BLaER1 treated with 17β-estradiol and CSF1 and Interleukin-3, amounts not matched to agents 10 nM and 100 nM (cell line): ENCODE data around the gene PDXK.

ENCODE experiments used
- H3K27ac ChIP-seq, 11 experiments: shearing (Covaris generic); formaldehyde crosslinking; 2 replicates each; pipeline ENCODE4 v1.8.1; 2022
- H3K27me3 ChIP-seq, 11 experiments: shearing (Covaris generic); formaldehyde crosslinking; 2 replicates each; pipeline ENCODE4 v1.8.1; 2022
- H3K36me3 ChIP-seq, 11 experiments: shearing (Covaris generic); formaldehyde crosslinking; 2 replicates each; pipeline ENCODE4 v1.8.1; 2022
- H3K4me1 ChIP-seq, 10 experiments: shearing (Covaris generic); formaldehyde crosslinking; 2 replicates each; pipeline ENCODE4 v1.8.1; 2022
- H3K4me2 ChIP-seq, 11 experiments: shearing (Covaris generic); formaldehyde crosslinking; 2 replicates each; pipeline ENCODE4 v1.8.1; 2022
- H3K4me3 ChIP-seq, 10 experiments: shearing (Covaris generic); formaldehyde crosslinking; 2 replicates each; pipeline ENCODE4 v1.8.1; 2022
- H3K9ac ChIP-seq, 11 experiments: shearing (Covaris generic); formaldehyde crosslinking; 2 replicates each; pipeline ENCODE4 v1.8.1; 2022
- H3K9me3 ChIP-seq, 11 experiments: shearing (Covaris generic); formaldehyde crosslinking; replicated peaks in 1 of 11; 2 replicates each; pipeline ENCODE4 v1.8.1; 2022
- H4K20me1 ChIP-seq, 11 experiments: shearing (Covaris generic); formaldehyde crosslinking; 2 replicates each; pipeline ENCODE4 v1.8.1; 2022
- Cebpa-rat ChIP-seq, 11 experiments: shearing (Covaris generic); IDR thresholded peaks; 2 replicates each; pipeline ENCODE4 v1.8.1; 2022

The PDXK gene

DNA sequence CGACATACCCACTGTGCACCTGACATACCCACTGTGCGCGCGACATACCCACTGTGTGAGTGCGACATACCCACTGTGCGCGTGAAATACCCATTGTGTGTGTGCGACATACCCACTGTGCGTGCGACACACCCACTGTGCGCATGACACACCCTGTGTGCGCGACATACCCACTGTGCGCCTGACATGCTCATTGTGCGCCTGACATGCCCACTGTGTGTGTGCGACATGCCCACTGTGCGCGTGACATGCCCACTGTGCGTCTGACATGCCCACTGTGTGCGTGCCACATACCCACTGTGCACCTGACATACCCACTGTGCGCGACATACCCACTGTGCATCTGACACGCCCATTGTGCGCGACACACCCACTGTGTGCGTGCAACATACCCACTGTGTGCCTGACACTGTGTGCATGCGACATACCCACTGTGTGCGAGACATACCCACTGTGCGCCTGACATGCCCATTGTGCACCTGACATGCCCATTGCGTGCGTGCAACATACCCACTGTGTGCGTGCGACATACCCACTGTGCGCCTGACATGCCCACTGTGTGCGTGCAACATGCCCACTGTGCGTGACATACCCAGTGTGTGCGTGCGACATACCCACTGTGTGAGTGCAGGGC, 68.0 kb downstream of the PDXK start:
- Histone ChIP-seq H3K4me2 (no peak overlapping the region), H3K27me3 (no peaks in the 10 kb centered on the region), H3K27ac (no peak overlapping the region), H4K20me1 (peaks cover 5 to 24% (median 20%) of the 10 kb centered on the region in 11 experiments; a peak in 19 of 22 replicates), H3K36me3 (peaks cover 10 to 16% (median 14%) of the 10 kb centered on the region in 11 experiments), H3K4me1 (peaks cover 43 to 53% (median 48%) of the 10 kb centered on the region in 10 experiments), H3K9me3 (no peaks in the 10 kb centered on the region), H3K9ac (no peak overlapping the region), H3K4me3 (no peak overlapping the region)
- no peak for TF ChIP-seq Cebpa-rat (IDR thresholded peaks at IDR 0.05)

DNA sequence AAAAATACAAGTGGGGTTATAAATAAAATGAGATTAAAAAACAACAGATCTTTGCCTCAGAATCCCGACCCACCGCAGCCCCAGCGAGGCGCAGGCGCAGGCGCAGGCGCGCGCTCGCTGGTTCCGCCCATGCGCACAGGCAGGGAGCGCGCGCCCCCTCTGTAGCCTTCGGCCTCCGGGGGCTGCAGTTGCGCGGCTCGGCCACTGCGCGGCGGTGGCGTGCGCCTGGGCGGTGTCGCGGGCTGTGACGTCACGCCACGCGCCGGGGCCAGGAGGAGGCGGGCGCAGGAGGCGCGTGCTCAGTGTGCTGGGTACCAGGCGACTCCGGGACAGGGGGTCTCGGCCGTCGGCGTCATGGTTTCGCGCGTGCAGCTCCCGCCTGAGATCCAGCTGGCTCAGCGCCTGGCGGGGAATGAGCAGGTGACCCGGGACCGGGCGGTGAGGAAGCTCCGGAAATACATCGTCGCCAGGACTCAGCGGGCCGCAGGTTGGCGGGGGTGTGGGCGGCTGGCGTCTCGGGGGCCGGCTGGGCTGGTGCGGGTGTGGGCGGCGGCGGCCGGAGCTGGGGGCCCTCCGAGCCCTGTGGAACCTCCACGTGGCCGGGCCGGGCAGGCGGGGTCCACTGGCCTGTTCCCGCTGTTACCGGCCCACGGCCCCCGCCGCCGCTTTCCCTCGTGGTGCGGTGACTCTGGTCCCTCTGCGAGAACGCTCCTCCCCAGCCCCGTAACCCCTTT, 70.5 kb downstream of the PDXK start, which contains the start of gene RRP1:
RRP1 (plus strand) TSS at position 302 of the 734 bp plus-strand sequence; CDS start at position 355, 53 bp downstream.
- peak within 1 kb of the TSS; percentile 76 to 98 (median 93) for H3K4me2 ChIP-seq
- TF ChIP-seq Cebpa-rat (IDR thresholded peaks at IDR 0.05), result no peak
- H3K36me3 ChIP-seq, result peaks cover 35 to 41% (median 39%) of the 10 kb centered on the region in 11 experiments
- H3K4me1 ChIP-seq, result peaks cover 23 to 44% (median 35%) of the 10 kb centered on the region in 10 experiments
- H3K27me3 ChIP-seq, result no peaks in the 10 kb centered on the region
- H4K20me1 ChIP-seq, result peaks cover 8 to 49% (median 45%) of the 10 kb centered on the region in 11 experiments; a peak in 21 of 22 replicates
- peak within 1 kb of the TSS; percentile 87 to 97 (median 93) for H3K9ac ChIP-seq
- H3K9me3 ChIP-seq, result no peaks in the 10 kb centered on the region
- H3K4me3 ChIP-seq, result peak within 1 kb of the TSS; percentile 80 to 99 (median 96)
- H3K27ac ChIP-seq, result peak within 1 kb of the TSS; percentile 68 to 95 (median 89)

DNA sequence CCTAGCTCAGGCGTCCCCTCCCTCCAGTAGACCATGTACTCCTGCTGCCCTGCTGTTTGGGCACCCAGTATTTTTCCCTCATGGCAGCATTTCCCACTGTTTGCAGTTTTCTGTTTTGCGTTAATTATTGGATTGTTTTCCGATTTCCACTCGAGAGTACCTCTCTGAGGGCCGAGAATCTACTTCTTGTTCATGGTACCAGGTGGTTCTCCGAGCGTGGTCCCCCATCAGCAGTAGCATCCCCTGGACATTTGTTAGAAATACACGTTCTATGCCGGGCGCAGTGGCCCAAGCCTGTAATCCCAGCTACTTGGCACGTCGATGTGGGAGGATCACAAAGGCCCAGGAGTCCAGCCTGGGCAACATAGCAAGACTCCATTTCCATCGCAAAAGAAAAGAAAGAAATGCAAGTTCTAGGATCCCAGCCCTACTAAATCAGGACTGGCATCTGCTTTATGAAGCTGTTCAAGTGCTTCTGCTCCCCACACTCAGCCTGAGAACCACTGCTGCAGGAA, 71.1 kb downstream of the PDXK start:
- peak overlapping the region; percentile 56 to 95 (median 89); a peak in 21 of 22 replicates for H3K27ac ChIP-seq

DNA sequence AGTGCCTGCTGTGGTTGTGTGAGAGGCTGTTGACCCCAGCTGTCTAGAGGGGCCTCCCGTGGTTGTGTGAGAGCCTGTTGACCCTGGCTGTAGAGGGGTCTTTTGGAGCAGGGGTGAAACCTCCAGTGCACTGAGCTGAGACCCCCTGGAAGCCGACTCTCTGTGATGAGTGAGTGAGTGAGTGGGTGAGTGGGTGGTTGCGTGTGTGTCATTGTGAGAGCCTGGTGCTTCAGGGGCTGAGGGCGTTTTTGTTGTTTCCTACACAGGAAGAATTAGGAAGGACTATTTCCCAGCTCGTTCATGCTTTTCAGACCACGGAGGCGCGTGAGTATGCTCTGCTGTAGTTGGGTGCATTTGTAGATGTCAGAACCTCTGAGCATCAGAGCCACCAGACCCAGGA, 73.5 kb downstream of the PDXK start:
- Histone ChIP-seq H4K20me1 (peaks cover 14 to 79% (median 75%) of the 10 kb centered on the region in 11 experiments; a peak in 21 of 22 replicates), H3K9ac (peak overlapping the region in 9 of 11 experiments; percentile 50 to 97 (median 89); a peak in 12 of 22 replicates), H3K4me1 (peaks cover 23 to 45% (median 35%) of the 10 kb centered on the region in 10 experiments), H3K36me3 (peaks cover 65 to 71% (median 68%) of the 10 kb centered on the region in 11 experiments), H3K27ac (peak overlapping the region in 2 of 11 experiments; percentile 4 to 15; a peak in 3 of 22 replicates), H3K4me3 (peak overlapping the region in 1 of 10 experiments; percentile 4; a peak in 1 of 20 replicates), H3K9me3 (no peaks in the 10 kb centered on the region), H3K27me3 (no peaks in the 10 kb centered on the region), H3K4me2 (peak overlapping the region in 10 of 11 experiments; percentile 34 to 98 (median 92); a peak in 17 of 22 replicates)
- TF ChIP-seq Cebpa-rat (IDR thresholded peaks at IDR 0.05), result no peak

More for the DNA sequence above, 71.1 kb downstream of the PDXK start:
- Histone ChIP-seq H3K9me3 (no peaks in the 10 kb centered on the region), H3K27me3 (no peaks in the 10 kb centered on the region), H4K20me1 (peaks cover 8 to 55% (median 52%) of the 10 kb centered on the region in 11 experiments; a peak in 21 of 22 replicates), H3K9ac (peak overlapping the region; percentile 87 to 97 (median 93)), H3K4me2 (peak overlapping the region; percentile 76 to 98 (median 93)), H3K36me3 (peaks cover 41 to 47% (median 45%) of the 10 kb centered on the region in 11 experiments), H3K4me3 (peak overlapping the region; percentile 80 to 99 (median 96)), H3K4me1 (peaks cover 23 to 45% (median 35%) of the 10 kb centered on the region in 10 experiments)
- TF ChIP-seq Cebpa-rat (IDR thresholded peaks at IDR 0.05), result no peak

DNA sequence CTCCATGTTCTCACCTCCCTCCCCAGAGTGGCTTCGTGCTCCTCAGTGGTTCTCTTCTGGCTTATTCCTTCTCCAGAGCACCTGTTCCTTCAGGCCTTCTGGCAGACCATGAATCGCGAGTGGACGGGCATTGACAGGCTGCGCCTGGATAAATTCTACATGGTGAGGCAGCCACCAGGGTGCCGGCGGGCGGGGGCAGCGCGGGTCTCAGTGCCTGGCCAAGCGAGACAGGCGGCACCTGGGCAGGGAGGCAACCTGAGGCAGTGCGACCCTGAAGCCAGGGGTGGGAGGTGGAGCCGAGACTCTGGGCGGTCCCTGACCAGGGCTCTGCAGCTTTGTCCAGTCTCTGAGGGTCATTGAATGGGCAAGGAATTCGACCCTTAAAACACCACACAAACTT, 74.3 kb downstream of the PDXK start:
- Histone ChIP-seq H3K9ac (peak overlapping the region in 2 of 11 experiments; percentile 30 to 88; a peak in 1 of 22 replicates), H3K36me3 (peaks cover 73 to 79% (median 77%) of the 10 kb centered on the region in 11 experiments), H3K27me3 (no peaks in the 10 kb centered on the region), H4K20me1 (peaks cover 14 to 87% (median 83%) of the 10 kb centered on the region in 11 experiments; a peak in 21 of 22 replicates), H3K4me2 (no peak overlapping the region), H3K4me3 (no peak overlapping the region), H3K4me1 (peaks cover 22 to 43% (median 33%) of the 10 kb centered on the region in 10 experiments), H3K27ac (no peak overlapping the region; a peak in 1 of 22 replicates), H3K9me3 (no peaks in the 10 kb centered on the region)
- no peak for TF ChIP-seq Cebpa-rat (IDR thresholded peaks at IDR 0.05)

DNA sequence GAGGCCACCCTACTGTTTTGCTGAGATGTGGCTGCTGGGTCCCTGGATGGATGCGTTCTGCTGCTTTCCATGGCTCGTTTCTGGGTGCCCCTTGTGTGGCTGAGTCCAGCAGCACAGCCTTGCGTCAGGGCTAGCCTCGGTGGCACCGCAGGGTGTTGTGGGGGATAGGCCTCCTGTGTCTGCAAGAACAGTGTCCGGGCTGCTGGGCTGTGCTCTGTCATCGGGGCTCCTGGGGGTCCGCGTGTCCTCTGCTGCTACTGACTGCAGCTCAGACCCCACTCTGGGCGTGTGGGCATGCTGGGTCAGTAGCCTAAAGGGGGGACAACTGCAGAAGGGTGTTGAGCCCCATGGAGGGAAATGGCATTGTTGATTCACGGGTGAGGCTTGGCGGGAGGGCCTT, 75.4 kb downstream of the PDXK start:
- no peak overlapping the region for H3K27ac ChIP-seq
- H3K4me1 ChIP-seq, result peaks cover 17 to 38% (median 27%) of the 10 kb centered on the region in 10 experiments
- no peaks in the 10 kb centered on the region for H3K9me3 ChIP-seq
- H4K20me1 ChIP-seq, result peaks cover 14 to 98% (median 86%) of the 10 kb centered on the region in 11 experiments; a peak in 21 of 22 replicates
- peaks cover 84 to 90% (median 88%) of the 10 kb centered on the region in 11 experiments for H3K36me3 ChIP-seq
- H3K4me2 ChIP-seq, result no peak overlapping the region
- H3K9ac ChIP-seq, result peak overlapping the region in 4 of 11 experiments; percentile 7 to 30 (median 26); a peak in 4 of 22 replicates
- TF ChIP-seq Cebpa-rat (IDR thresholded peaks at IDR 0.05), result no peak
- H3K27me3 ChIP-seq, result no peaks in the 10 kb centered on the region
- H3K4me3 ChIP-seq, result no peak overlapping the region

DNA sequence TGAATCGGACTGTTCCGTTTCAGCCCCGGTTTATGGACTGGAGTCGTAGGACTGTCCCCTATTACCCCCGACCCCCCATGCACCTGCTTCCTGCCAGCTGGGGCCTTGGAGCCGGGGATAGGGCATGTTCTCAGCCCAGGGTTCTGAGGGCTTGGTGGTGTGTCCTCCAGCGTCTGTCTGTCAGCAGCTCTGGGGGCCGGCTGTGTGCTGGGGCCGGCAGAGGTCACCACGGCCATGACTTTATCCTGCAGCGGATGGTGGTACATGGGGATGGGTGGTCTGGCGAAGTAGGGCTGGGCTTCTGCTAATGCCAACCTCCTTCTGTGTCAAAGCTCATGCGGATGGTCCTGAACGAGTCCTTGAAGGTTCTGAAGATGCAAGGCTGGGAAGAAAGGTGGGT, 75.9 kb downstream of the PDXK start:
- peaks cover 89 to 95% (median 93%) of the 10 kb centered on the region in 11 experiments for H3K36me3 ChIP-seq
- no peak for TF ChIP-seq Cebpa-rat (IDR thresholded peaks at IDR 0.05)
- H3K4me2 ChIP-seq, result no peak overlapping the region
- no peaks in the 10 kb centered on the region for H3K27me3 ChIP-seq
- peak overlapping the region in 1 of 11 experiments; percentile 24; a peak in 1 of 22 replicates for H3K9ac ChIP-seq
- H3K9me3 ChIP-seq, result no peaks in the 10 kb centered on the region
- H4K20me1 ChIP-seq, result peaks cover 14 to 100% (median 86%) of the 10 kb centered on the region in 11 experiments; a peak in 21 of 22 replicates
- H3K4me1 ChIP-seq, result peaks cover 17 to 38% (median 27%) of the 10 kb centered on the region in 10 experiments
- H3K27ac ChIP-seq, result no peak overlapping the region
- H3K4me3 ChIP-seq, result no peak overlapping the region

DNA sequence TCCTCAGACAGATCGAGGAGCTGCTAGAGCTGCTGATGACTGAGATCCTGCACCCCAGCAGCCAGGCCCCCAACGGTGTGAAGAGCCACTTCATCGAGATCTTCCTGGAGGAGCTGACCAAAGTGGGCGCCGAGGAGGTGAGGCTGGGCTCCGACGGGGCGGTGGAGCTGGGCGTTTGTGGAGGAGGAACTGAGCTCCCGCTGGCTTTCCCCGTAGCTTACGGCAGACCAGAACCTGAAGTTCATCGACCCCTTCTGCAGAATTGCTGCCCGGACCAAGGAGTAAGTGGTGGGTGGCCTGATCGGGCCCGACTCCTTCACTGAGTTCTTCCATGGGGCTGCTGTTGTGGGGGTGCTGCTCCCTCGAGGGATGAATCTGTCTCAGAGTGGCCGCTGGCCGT, 78.5 kb downstream of the PDXK start:
- H3K4me3 ChIP-seq, result no peak overlapping the region
- H3K9me3 ChIP-seq, result no peaks in the 10 kb centered on the region
- TF ChIP-seq Cebpa-rat (IDR thresholded peaks at IDR 0.05), result no peak
- peaks cover 100% of the 10 kb centered on the region in 11 experiments for H3K36me3 ChIP-seq
- H3K9ac ChIP-seq, result no peak overlapping the region
- H4K20me1 ChIP-seq, result peaks cover 9 to 100% (median 62%) of the 10 kb centered on the region in 11 experiments; a peak in 21 of 22 replicates
- H3K27me3 ChIP-seq, result no peaks in the 10 kb centered on the region
- H3K27ac ChIP-seq, result no peak overlapping the region
- peaks cover 0 to 16% (median 4%) of the 10 kb centered on the region in 10 experiments; a peak in 16 of 20 replicates for H3K4me1 ChIP-seq
- H3K4me2 ChIP-seq, result no peak overlapping the region
